NOMO-1 treated with DMSO at 0.1 percent for 48 hours (cell line): Measurements from ENCODE around the gene KCNK2.

Source experiments
- DNase-seq: peaks from one replicate; lab custom pipeline; 2025; ENCODE audit not compliant: unreplicated experiment; lab: John Stamatoyannopoulos, UW

KCNK2 gene

GRCh38 chr1:215094381-215094780 is 11.8 kb downstream of the KCNK2 start:
- DNase-seq: no peak

GRCh38 chr1:215095524-215095923 is 13.0 kb downstream of the KCNK2 start:
- DNase-seq: no peak

GRCh38 chr1:215101511-215101910 is 19.0 kb downstream of the KCNK2 start:
- no peak for DNase-seq

- no peak for DNase-seq
These were observed 21.7 kb downstream of the KCNK2 start for GRCh38 chr1:215104283-215104682.

GRCh38 chr1:215106067-215106466 is 23.5 kb downstream of the KCNK2 start:
- DNase-seq: no peak

GRCh38 chr1:215109171-215109570 is 26.6 kb downstream of the KCNK2 start:
- DNase-seq: no peak

GRCh38 chr1:215111916-215112315 is 29.4 kb downstream of the KCNK2 start:
- no peak for DNase-seq

- no peak for DNase-seq
These were observed 31.2 kb downstream of the KCNK2 start for GRCh38 chr1:215113776-215114153.

- DNase-seq: no peak
These were observed 31.8 kb downstream of the KCNK2 start for GRCh38 chr1:215114154-215114933.

- DNase-seq: no peak
These were observed 33.2 kb downstream of the KCNK2 start for GRCh38 chr1:215115760-215116159.

GRCh38 chr1:215118081-215118480 is 35.5 kb downstream of the KCNK2 start:
- DNase-seq: no peak

- no peak for DNase-seq
These were observed 36.5 kb downstream of the KCNK2 start for GRCh38 chr1:215119056-215119455.

GRCh38 chr1:215119719-215120365 is 37.3 kb downstream of the KCNK2 start:
- DNase-seq: no peak

- peak; percentile 55 for DNase-seq
These were observed 46.0 kb downstream of the KCNK2 start for GRCh38 chr1:215128504-215128903.

- no peak for DNase-seq
These were observed 48.8 kb downstream of the KCNK2 start for GRCh38 chr1:215131291-215131690.

GRCh38 chr1:215132156-215132555 is 49.6 kb downstream of the KCNK2 start:
- no peak for DNase-seq

GRCh38 chr1:215133532-215133931 is 51.0 kb downstream of the KCNK2 start:
- DNase-seq: no peak

GRCh38 chr1:215137985-215138384 is 55.4 kb downstream of the KCNK2 start:
- no peak for DNase-seq

- DNase-seq: no peak
These were observed 57.6 kb downstream of the KCNK2 start for GRCh38 chr1:215140135-215140534.

GRCh38 chr1:215141460-215141859 is 58.9 kb downstream of the KCNK2 start:
- DNase-seq: no peak

GRCh38 chr1:215143497-215143896 is 61.0 kb downstream of the KCNK2 start:
- no peak for DNase-seq

GRCh38 chr1:215146240-215146975 is 63.9 kb downstream of the KCNK2 start:
- peak; percentile 89 for DNase-seq
